GM18526 (cell line): ENCODE measurements around the gene CCT5.

Experiments
- POLR2A ChIP-seq: IDR thresholded peaks from 3 replicates; pipeline ENCODE4 v1.6.1; 2011; ENCODE audit not compliant: insufficient read length; ENCODE audit errors: extremely low read depth

Gene CCT5

GRCh38 chr5:10249948-10250805, at the start of gene CCT5:
Gene CCT5 (plus strand): TSS chr5:10250280. CDS start chr5:10250341, 61 bp downstream.
- peak; percentile 93 for TF ChIP-seq POLR2A

GRCh38 chr5:10201223-10201868, 48.7 kb upstream of the CCT5 start:
- TF ChIP-seq POLR2A = no peak

- no peak for TF ChIP-seq POLR2A
Measured at GRCh38 chr5:10202089-10202910, 47.8 kb upstream of the CCT5 start.

GRCh38 chr5:10209004-10209403, 41.1 kb upstream of the CCT5 start:
- TF ChIP-seq POLR2A = no peak

- TF ChIP-seq POLR2A = no peak
Measured at GRCh38 chr5:10213316-10213715, 36.8 kb upstream of the CCT5 start.

- TF ChIP-seq POLR2A = no peak
Measured at GRCh38 chr5:10214041-10214440, 36.0 kb upstream of the CCT5 start.

- no peak for TF ChIP-seq POLR2A
Measured at GRCh38 chr5:10215366-10215765, 34.7 kb upstream of the CCT5 start.

GRCh38 chr5:10216107-10216506, 34.0 kb upstream of the CCT5 start:
- TF ChIP-seq POLR2A = no peak

- no peak for TF ChIP-seq POLR2A
Measured at GRCh38 chr5:10218658-10219057, 31.4 kb upstream of the CCT5 start.

- TF ChIP-seq POLR2A = no peak
Measured at GRCh38 chr5:10219068-10219467, 31.0 kb upstream of the CCT5 start.

GRCh38 chr5:10220248-10220647, 29.8 kb upstream of the CCT5 start:
- TF ChIP-seq POLR2A = no peak

- no peak for TF ChIP-seq POLR2A
Measured at GRCh38 chr5:10222326-10222725, 27.8 kb upstream of the CCT5 start.

GRCh38 chr5:10227379-10227778, 22.7 kb upstream of the CCT5 start:
- no peak for TF ChIP-seq POLR2A

GRCh38 chr5:10228288-10228687, 21.8 kb upstream of the CCT5 start:
- TF ChIP-seq POLR2A = no peak

- TF ChIP-seq POLR2A = no peak
Measured at GRCh38 chr5:10229306-10230048, 20.6 kb upstream of the CCT5 start.
